KMS-11 (cell line): ENCODE measurements around the gene GPER1.

Experiments used
- H2AFZ ChIP-seq: fragments of 200-600 bp; sonication (generic); 2 replicates; pipeline ENCODE4 v1.6.1; 2016; ENCODE audit warnings: antibody characterized with exemption, mixed run types, low read depth
- H3K27ac ChIP-seq: fragments of 200-600 bp; sonication (generic); 2 replicates; pipeline ENCODE4 v1.6.1; 2016; ENCODE audit warnings: mild to moderate bottlenecking, mixed run types
- H3K27me3 ChIP-seq: fragments of 200-600 bp; sonication (generic); 2 replicates; pipeline ENCODE4 v1.6.1; 2017; ENCODE audit warnings: mild to moderate bottlenecking, low read depth, mixed run types, moderate library complexity; ENCODE audit not compliant: insufficient read depth
- H3K36me3 ChIP-seq: fragments of 200-600 bp; sonication (generic); 2 replicates; pipeline ENCODE4 v1.6.1; 2017; ENCODE audit warnings: mild to moderate bottlenecking, mixed run types; ENCODE audit not compliant: insufficient read depth
- H3K4me1 ChIP-seq: fragments of 200-600 bp; sonication (generic); 2 replicates; pipeline ENCODE4 v1.6.1; 2016; ENCODE audit warnings: mild to moderate bottlenecking, low read depth, mixed run types; ENCODE audit not compliant: poor library complexity, severe bottlenecking
- H3K4me2 ChIP-seq: fragments of 200-600 bp; sonication (generic); 2 replicates; pipeline ENCODE4 v1.7.0; 2016; ENCODE audit warnings: mild to moderate bottlenecking, mixed run types
- H3K4me3 ChIP-seq: fragments of 200-600 bp; sonication (generic); IDR thresholded peaks from 2 replicates; pipeline ENCODE4 v1.6.1; 2017; ENCODE audit warnings: low read depth, low read length, mixed read lengths; ENCODE audit not compliant: insufficient read depth
- H3K79me2 ChIP-seq: fragments of 200-600 bp; sonication (generic); 2 replicates; pipeline ENCODE4 v1.6.1; 2016; ENCODE audit warnings: low read depth, mixed run types; ENCODE audit not compliant: insufficient read depth
- H3K9ac ChIP-seq: fragments of 200-600 bp; sonication (generic); 2 replicates; pipeline ENCODE4 v1.6.1; 2016; ENCODE audit warnings: mild to moderate bottlenecking, mixed run types
- H4K20me1 ChIP-seq: fragments of 200-600 bp; sonication (generic); 2 replicates; pipeline ENCODE4 v1.6.1; 2016; ENCODE audit warnings: mild to moderate bottlenecking, mixed run types; ENCODE audit not compliant: insufficient read depth
- CTCF ChIP-seq: fragments of 200-600 bp; sonication (generic); conservative IDR thresholded peaks from 2 replicates; pipeline ENCODE4 v1.6.1; 2017; ENCODE audit warnings: low read depth, mild to moderate bottlenecking, antibody characterized with exemption, low read length, moderate library complexity, mixed read lengths

Gene GPER1

GRCh38 chr7:1083729-1084657, 3.9 kb upstream of the GPER1 start:
- Histone ChIP-seq H3K27ac (no peak overlapping the region), H3K36me3 (no peaks in the 10 kb centered on the region), H4K20me1 (no peaks in the 10 kb centered on the region), H3K79me2 (no peaks in the 10 kb centered on the region), H3K27me3 (no peaks in the 10 kb centered on the region), H3K4me3 (no peak overlapping the region), H3K4me2 (no peak overlapping the region), H3K9ac (no peak overlapping the region), H3K4me1 (no peaks in the 10 kb centered on the region), H2AFZ (no peak overlapping the region)
- no peak for TF ChIP-seq CTCF

DNA sequence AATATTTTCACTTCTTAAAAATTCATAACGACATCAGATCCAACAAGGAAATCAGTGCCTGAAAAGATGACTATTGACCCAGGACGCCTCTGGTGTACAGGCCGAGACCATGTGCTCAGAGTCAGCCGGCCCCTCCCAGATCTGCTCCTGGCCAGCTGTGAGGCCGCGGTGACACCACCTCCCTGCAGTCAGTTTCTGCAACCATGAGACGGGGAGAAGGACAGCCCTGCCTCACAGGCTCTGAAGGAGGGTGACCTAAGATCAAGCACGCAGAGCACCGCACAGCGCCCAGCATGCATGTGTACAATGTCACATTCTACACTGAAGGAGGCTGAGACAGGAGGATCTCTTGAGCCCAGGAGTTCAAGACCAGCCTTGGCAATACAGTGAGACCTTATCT, 2.6 kb upstream of the GPER1 start:
- no peak overlapping the region for H3K9ac ChIP-seq
- H3K27me3 ChIP-seq, result no peaks in the 10 kb centered on the region
- no peak overlapping the region for H3K4me2 ChIP-seq
- no peak overlapping the region for H2AFZ ChIP-seq
- no peaks in the 10 kb centered on the region for H3K4me1 ChIP-seq
- H3K79me2 ChIP-seq, result no peaks in the 10 kb centered on the region
- H4K20me1 ChIP-seq, result no peaks in the 10 kb centered on the region
- H3K27ac ChIP-seq, result no peak overlapping the region
- no peak overlapping the region for H3K4me3 ChIP-seq
- TF ChIP-seq CTCF, result no peak
- no peaks in the 10 kb centered on the region for H3K36me3 ChIP-seq

DNA sequence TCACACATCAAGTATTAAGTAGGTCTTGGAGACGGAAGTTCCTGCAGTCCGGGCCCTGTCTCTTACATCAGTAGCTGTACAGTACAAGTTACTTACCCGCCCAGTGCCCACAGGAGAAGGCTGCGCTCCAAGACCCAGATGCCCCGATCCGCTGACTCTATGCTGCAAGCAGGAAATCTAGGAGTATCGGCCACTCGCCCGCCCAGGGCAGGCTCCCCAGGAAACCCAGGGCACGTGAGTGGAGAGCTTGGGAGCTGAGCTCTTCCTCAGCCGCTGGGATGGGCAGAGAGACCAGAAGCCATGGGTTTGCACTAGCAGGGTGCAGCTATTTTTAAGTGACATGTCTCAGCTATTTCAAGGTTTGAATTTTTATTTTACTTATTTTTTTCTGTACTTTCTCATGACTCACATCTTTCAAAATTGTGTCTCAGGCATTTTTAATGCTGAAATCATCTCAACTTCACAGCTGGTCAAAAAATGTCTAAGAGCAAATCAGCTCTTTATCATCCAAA, 1.9 kb upstream of the GPER1 start:
- no peak for TF ChIP-seq CTCF
- Histone ChIP-seq H3K79me2 (no peaks in the 10 kb centered on the region), H4K20me1 (no peaks in the 10 kb centered on the region), H3K27ac (no peak overlapping the region), H3K9ac (no peak overlapping the region), H3K4me1 (no peaks in the 10 kb centered on the region), H2AFZ (no peak overlapping the region), H3K4me2 (no peak overlapping the region), H3K36me3 (no peaks in the 10 kb centered on the region), H3K27me3 (no peaks in the 10 kb centered on the region), H3K4me3 (no peak overlapping the region)

DNA sequence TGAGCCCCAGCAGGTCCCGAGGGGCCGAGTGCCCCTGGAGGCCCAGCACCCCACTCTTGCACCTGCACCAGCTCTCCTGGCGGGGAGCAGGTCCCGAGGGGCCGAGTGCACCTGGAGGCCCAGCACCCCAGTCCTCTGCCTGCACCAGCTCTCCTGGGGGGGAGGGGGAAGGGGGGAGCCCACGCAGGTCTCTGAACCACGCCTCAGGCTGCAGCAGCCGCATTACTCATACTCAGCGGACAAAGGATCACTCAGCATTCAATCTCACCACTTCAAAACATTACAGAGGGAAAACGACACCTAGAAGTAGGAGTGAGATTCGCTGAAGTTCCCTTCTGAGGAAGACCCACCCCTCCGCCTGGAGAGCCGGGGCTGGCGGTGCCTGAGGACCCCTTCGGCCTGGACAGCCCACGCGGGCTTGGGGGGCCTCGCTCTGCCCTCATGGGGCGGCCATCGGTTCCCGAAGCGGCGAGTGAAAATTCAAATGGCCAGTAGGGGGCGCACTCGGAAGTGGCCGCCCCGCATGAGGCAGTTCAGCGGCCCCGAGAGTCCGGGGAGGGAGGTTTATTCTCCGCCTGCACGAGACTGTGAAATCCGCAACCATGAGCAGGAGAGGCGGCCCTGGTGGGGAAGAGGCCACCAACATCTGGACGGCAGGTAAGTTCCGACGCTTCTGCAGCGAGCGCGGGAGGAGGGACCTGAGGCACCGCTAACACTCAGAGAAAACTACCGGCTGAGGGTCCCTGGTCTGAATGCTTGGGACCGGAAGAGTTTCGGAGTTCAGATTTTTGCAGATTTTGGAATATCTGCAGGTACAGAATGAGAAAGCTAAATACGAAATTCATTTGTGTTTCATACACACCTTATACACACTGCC, 1.1 kb upstream of the GPER1 start:
- Histone ChIP-seq H2AFZ (no peak overlapping the region), H3K27ac (no peak overlapping the region), H3K79me2 (no peaks in the 10 kb centered on the region)

More for the DNA sequence above, 1.1 kb upstream of the GPER1 start:
- H3K27me3 ChIP-seq, result no peaks in the 10 kb centered on the region
- no peaks in the 10 kb centered on the region for H3K36me3 ChIP-seq
- H3K4me2 ChIP-seq, result no peak overlapping the region
- peak; percentile 60; the same call in 1 of the 2 replicates for TF ChIP-seq CTCF
- no peak overlapping the region for H3K9ac ChIP-seq
- H3K4me3 ChIP-seq, result no peak overlapping the region
- no peaks in the 10 kb centered on the region for H3K4me1 ChIP-seq
- no peaks in the 10 kb centered on the region for H4K20me1 ChIP-seq
